Vagina (tissue), 2 donors: ENCODE results near the gene RNF5. TPM values are rescaled to one million over a fixed set of nuclear protein-coding genes. Genes with fewer than 3 reads are reported as not detected.

Experiments
- DNase-seq, 2 donors: peaks; one replicate each; pipeline ENCODE4 v3.0.0-alpha.2; 2017; ENCODE audit errors: extremely low spot score in 2 of 2
- H3K27ac ChIP-seq: fragments of 200-600 bp; sonication (generic); one replicate; pipeline ENCODE4 v1.5.1; 2019
- H3K27me3 ChIP-seq: fragments of 200-600 bp; sonication (generic); one replicate; pipeline ENCODE4 v1.5.1; 2019
- H3K36me3 ChIP-seq, 2 donors: fragments of 200-600 bp; sonication (generic); one replicate each; pipeline ENCODE4 v1.5.1; 2017 to 2019
- H3K4me1 ChIP-seq: fragments of 200-600 bp; sonication (generic); one replicate; pipeline ENCODE4 v1.5.1; 2019
- H3K4me3 ChIP-seq, 2 donors: fragments of 200-600 bp; sonication (generic); 1 replicate in 1 of 2; 2 replicates in 1 of 2; pipeline ENCODE4 v1.5.1; 2016 to 2019
- H3K9me3 ChIP-seq: fragments of 200-600 bp; sonication (generic); one replicate; pipeline ENCODE4 v1.5.1; 2019
- POLR2A ChIP-seq, 2 donors: fragments of 450-650 bp; IDR thresholded peaks; one replicate each; pipeline ENCODE4 v1.6.1; 2017; ENCODE audit warnings: antibody characterized with exemption in 2 of 2, mild to moderate bottlenecking in 2 of 2, moderate library complexity in 2 of 2
- POLR2AphosphoS5 ChIP-seq, 2 donors: sonication (generic); formaldehyde crosslinking; IDR thresholded peaks; one replicate each; pipeline ENCODE4 v1.9.0; 2017; ENCODE audit warnings: antibody characterized with exemption in 2 of 2, mild to moderate bottlenecking in 2 of 2, low read depth in 1 of 2; ENCODE audit not compliant: insufficient read depth in 1 of 2
- intact Hi-C: fragments of 100-400 bp; cut with DNase I; formaldehyde crosslinking; loops from one replicate; pipeline ENCODE4 v1.15.1; 2023
- microRNA-seq: library from miRNA; unstranded; fragments of <30 nt; microRNA quantifications from one replicate; pipeline ENCODE4, GENCODE V29; 2017; ENCODE audit warnings: borderline number of aligned reads, borderline replicate concordance
- small RNA-seq: library from RNA; depleted of rRNA; stranded (forward); fragments of <200 nt; gene quantifications from one replicate; pipeline ENCODE3, GENCODE V24; 2016
- total RNA-seq: library from RNA; depleted of rRNA; stranded (reverse); fragments of >200 nt; gene quantifications from one replicate; pipeline ENCODE4 v1.2.3, GENCODE V29; 2016
- TF ChIP-seq, protein P1 (sequence below), 3 experiments: fragments of 450-650 bp in 2 of 3; fragments of 200-600 bp in 1 of 3; sonication (generic) in 1 of 3; IDR thresholded peaks; one replicate each; pipeline ENCODE4 v1.5.1; 2017 to 2019; ENCODE audit warnings: antibody characterized with exemption in 3 of 3, mild to moderate bottlenecking in 2 of 3, moderate library complexity in 2 of 3

Gene RNF5
- total RNA-seq, 1 donor from 2014 or later: 48.4 TPM

DNA sequence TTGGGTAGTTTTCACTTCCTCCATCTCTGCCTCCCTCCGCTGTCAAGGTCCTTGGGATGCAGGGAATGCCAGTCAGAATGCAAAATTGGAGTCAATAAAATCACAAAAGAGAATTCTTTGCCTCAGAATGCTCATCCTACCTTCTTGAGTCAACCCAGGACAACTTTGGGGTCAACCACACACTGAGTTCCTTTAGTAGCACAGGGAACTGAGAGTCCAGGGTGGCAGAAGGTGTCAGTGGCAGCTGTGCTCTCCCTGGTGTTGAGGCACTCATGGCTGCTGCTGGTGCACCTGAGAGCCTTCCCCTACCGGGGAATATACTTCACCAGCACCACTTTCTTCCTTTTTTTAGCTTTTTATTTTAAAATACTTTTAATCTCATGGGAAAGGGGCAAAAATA, 46.5 kb downstream of the RNF5 start:
- DNase-seq: no peak
- no peaks in the 10 kb centered on the region for H3K27me3 ChIP-seq
- H3K9me3 ChIP-seq: no peaks in the 10 kb centered on the region
- H3K4me1 ChIP-seq: no peaks in the 10 kb centered on the region
- no peak overlapping the region for H3K27ac ChIP-seq
- TF ChIP-seq POLR2A (IDR thresholded peaks at IDR 0.05) (no peak), POLR2AphosphoS5 (IDR thresholded peaks at IDR 0.05; ENCODE audit: insufficient read depth in 1 of 2, low read depth in 1 of 2) (no peak)
- intact Hi-C loops: no loop called here
- H3K4me3 ChIP-seq: no peak overlapping the region
- H3K36me3 ChIP-seq: no peaks in the 10 kb centered on the region

DNA sequence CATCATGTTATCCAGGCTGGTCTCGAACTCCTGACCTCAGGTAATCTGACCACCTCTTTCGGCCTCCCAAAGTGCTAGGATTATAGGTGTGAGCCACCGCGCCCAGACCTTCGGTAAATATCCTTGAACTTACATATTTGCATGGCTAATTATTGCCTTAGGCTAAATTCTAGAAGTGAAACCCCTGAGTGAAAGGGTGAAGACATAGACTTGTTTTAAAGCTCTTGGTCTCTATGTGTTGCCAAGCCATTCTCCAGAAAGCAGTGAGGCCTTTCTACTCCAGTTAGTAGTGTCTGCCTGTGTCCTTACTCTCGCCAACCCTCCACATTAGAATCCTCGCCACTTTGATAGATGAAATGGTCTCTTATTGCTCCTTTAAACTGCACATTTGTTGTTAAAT, 48.2 kb downstream of the RNF5 start:
- Histone ChIP-seq H3K27me3 (no peaks in the 10 kb centered on the region), H3K9me3 (no peaks in the 10 kb centered on the region), H3K4me3 (no peak overlapping the region), H3K36me3 (no peaks in the 10 kb centered on the region), H3K4me1 (no peaks in the 10 kb centered on the region), H3K27ac (no peak overlapping the region)
- TF ChIP-seq, protein P1, sequence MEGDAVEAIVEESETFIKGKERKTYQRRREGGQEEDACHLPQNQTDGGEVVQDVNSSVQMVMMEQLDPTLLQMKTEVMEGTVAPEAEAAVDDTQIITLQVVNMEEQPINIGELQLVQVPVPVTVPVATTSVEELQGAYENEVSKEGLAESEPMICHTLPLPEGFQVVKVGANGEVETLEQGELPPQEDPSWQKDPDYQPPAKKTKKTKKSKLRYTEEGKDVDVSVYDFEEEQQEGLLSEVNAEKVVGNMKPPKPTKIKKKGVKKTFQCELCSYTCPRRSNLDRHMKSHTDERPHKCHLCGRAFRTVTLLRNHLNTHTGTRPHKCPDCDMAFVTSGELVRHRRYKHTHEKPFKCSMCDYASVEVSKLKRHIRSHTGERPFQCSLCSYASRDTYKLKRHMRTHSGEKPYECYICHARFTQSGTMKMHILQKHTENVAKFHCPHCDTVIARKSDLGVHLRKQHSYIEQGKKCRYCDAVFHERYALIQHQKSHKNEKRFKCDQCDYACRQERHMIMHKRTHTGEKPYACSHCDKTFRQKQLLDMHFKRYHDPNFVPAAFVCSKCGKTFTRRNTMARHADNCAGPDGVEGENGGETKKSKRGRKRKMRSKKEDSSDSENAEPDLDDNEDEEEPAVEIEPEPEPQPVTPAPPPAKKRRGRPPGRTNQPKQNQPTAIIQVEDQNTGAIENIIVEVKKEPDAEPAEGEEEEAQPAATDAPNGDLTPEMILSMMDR (IDR thresholded peaks at IDR 0.05): no peak
- no peak for TF ChIP-seq POLR2AphosphoS5 (IDR thresholded peaks at IDR 0.05; ENCODE audit: insufficient read depth in 1 of 2, low read depth in 1 of 2)
- no peak for DNase-seq
- intact Hi-C loops: no loop called here

Small RNAs within 50 kb of the gene (microRNA-seq; reads per million reads assigned to microRNA genes)
- gene MIR6721: not detected
- not detected for gene MIR6833

Small RNAs within 50 kb of the gene (small RNA-seq; reads per million reads assigned to genes)
- gene AL662884.1 (not detected), gene MIR6833 (not detected)

Other genes starting within 250 kb of the RNF5 start
- gene CFB, start 232.3 kb upstream of the RNF5 start, total RNA-seq: 9.6 TPM
- 100 TPM for gene NELFE, start 219.4 kb upstream of the RNF5 start, total RNA-seq
- 35.4 TPM for gene SKIC2, start 219.2 kb upstream of the RNF5 start, total RNA-seq
- 15.5 TPM for gene DXO, start 206.3 kb upstream of the RNF5 start, total RNA-seq
- 31.4 TPM for gene C4A, start 196.3 kb upstream of the RNF5 start, total RNA-seq
- gene C4B, start 163.6 kb upstream of the RNF5 start, total RNA-seq: 23.1 TPM
- 9.3 TPM for gene CYP21A2, start 140.0 kb upstream of the RNF5 start, total RNA-seq
- gene TNXB, start 69.1 kb upstream of the RNF5 start, total RNA-seq: 207 TPM
- 76.6 TPM for gene ATF6B, start 50.2 kb upstream of the RNF5 start, total RNA-seq
- 2.7 TPM for gene FKBPL, start 48.1 kb upstream of the RNF5 start, total RNA-seq
- 8.8 TPM for gene PRRT1, start 26.5 kb upstream of the RNF5 start, total RNA-seq
- 31.9 TPM for gene PPT2, start 24.3 kb upstream of the RNF5 start, total RNA-seq
- gene EGFL8, start 13.8 kb upstream of the RNF5 start, total RNA-seq: 13.3 TPM
- 35.1 TPM for gene AGPAT1, start 2.3 kb upstream of the RNF5 start, total RNA-seq
- 8.1 TPM for gene AGER, start 5.8 kb downstream of the RNF5 start, total RNA-seq
- gene PBX2, start 11.8 kb downstream of the RNF5 start, total RNA-seq: 49.4 TPM
- gene GPSM3, start 14.2 kb downstream of the RNF5 start, total RNA-seq: 16.2 TPM
- 18.2 TPM for gene NOTCH4, start 45.7 kb downstream of the RNF5 start, total RNA-seq
- not detected for gene TSBP1, start 193.5 kb downstream of the RNF5 start, total RNA-seq
- gene BTNL2, start 228.8 kb downstream of the RNF5 start, total RNA-seq: not detected